HUES6 (cell line): ENCODE results near the gene KCNJ14.

Experiments used
- H3K27ac ChIP-seq: 2 replicates; pipeline ENCODE4 v1.7.0; 2013; ENCODE audit warnings: low read depth, mild to moderate bottlenecking, low read length, inconsistent platforms
- H3K27me3 ChIP-seq: 2 replicates; pipeline ENCODE4 v1.6.1; 2013; ENCODE audit warnings: low read length; ENCODE audit not compliant: control insufficient read depth, insufficient read depth
- H3K36me3 ChIP-seq: 2 replicates; pipeline ENCODE4 v1.6.1; 2013; ENCODE audit warnings: low read length; ENCODE audit not compliant: control insufficient read depth, insufficient read depth
- H3K4me1 ChIP-seq: 2 replicates; pipeline ENCODE4 v1.6.1; 2013; ENCODE audit warnings: low read length; ENCODE audit not compliant: control insufficient read depth, insufficient read depth
- H3K4me3 ChIP-seq: 2 replicates; pipeline ENCODE4 v1.5.1; 2013; ENCODE audit warnings: low read depth, low read length
- H3K9ac ChIP-seq: one replicate; pipeline ENCODE4 v1.6.1; 2013; ENCODE audit warnings: mild to moderate bottlenecking, low read length
- H3K9me3 ChIP-seq: 2 replicates; pipeline ENCODE4 v1.6.1; 2013; ENCODE audit warnings: low read depth, low read length; ENCODE audit not compliant: control insufficient read depth, insufficient read depth

The KCNJ14 gene

DNA sequence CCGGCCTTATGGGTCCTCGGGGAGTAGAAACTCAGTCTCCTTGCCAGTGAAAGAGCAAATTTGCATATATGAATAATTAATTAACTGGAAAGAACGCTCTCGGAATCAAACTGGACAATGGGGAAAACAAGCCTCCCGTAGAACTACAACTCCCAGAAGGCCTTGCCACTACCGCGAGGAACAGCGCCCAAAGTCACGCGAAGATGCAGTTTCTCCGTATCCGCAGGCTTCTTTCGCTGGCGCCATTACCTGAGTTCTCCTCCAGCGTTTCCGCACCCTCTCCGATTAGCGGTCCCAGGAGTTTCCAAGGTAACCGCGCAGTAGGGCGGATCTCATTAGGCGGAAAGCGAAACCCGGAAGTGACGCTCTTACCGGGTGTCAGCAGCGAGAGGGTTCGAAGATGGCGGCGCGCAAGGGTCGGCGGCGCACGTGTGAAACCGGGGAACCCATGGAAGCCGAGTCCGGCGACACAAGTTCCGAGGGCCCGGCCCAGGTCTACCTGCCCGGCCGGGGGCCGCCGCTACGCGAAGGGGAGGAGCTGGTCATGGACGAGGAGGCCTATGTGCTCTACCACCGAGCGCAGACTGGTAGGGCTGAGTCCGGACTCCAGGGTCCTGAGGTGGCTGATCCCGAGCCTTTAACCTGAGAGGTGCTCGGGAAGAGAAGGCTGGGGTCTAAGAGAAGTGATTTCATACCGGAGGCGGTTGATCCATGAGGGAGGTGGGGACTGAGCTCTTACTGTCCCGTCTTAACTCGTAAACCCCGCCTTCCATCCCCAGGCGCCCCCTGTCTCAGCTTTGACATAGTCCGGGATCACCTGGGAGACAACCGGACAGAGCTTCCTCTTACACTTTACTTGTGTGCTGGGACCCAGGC lies 9.5 kb upstream of the KCNJ14 start, which contains the start of gene GRWD1:
Gene GRWD1 (plus strand): TSS at position 378 of the 876 bp plus-strand sequence. CDS start 23 bp downstream, at position 401.
- H3K4me1 ChIP-seq, result peaks cover 7% of the 10 kb centered on the region
- peak within 1 kb of the TSS; percentile 94 for H3K9ac ChIP-seq
- no peaks in the 10 kb centered on the region for H3K9me3 ChIP-seq
- H3K27me3 ChIP-seq, result peaks cover 19% of the 10 kb centered on the region; the same call in 1 of the 2 replicates
- H3K4me3 ChIP-seq, result peak within 1 kb of the TSS; percentile 85
- H3K36me3 ChIP-seq, result peaks cover 51% of the 10 kb centered on the region
- peak within 1 kb of the TSS; percentile 83 for H3K27ac ChIP-seq

DNA sequence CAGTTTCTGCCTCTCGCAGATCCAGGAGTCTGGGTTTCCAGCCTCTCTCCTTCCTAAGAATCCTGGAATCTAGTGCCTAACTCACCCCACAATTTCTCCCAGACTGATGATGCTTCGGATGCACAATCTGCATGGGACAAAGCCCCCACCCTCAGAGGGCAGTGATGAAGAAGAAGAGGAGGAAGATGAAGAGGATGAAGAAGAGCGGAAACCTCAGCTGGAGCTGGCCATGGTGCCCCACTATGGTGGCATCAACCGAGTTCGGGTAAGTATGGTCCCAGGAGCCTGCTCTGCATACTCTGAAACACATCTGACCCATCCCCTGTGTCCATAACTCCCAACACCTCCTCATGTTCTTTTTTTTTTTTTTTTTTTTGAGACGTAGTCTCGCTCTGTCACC lies 8.8 kb upstream of the KCNJ14 start:
- Histone ChIP-seq H3K9ac (peak overlapping the region; percentile 94), H3K36me3 (peaks cover 55% of the 10 kb centered on the region), H3K27me3 (peaks cover 19% of the 10 kb centered on the region; the same call in 1 of the 2 replicates), H3K4me3 (peak overlapping the region; percentile 85), H3K9me3 (no peaks in the 10 kb centered on the region), H3K27ac (peak overlapping the region; percentile 83; the same call in 1 of the 2 replicates), H3K4me1 (peaks cover 7% of the 10 kb centered on the region)

DNA sequence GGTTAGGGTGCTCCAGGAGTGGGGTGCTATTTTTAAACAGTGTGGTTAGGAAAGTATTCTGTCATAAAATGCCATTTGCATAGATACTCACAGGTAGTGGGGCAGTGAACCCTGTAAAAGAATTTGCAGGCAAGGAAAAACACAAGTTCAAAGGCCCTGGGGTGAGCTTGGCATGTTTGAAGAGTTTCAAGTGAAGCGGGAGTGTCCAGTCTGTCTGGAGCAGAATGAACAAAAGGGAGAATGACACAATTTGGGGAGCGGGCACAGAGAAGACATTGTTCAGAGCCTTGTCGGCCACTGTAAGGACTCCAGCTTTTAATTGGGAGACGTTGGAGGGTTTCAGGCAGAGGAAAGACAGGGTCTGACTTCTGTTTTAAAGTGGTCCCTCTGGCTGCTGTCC lies 6.8 kb upstream of the KCNJ14 start:
- Histone ChIP-seq H3K9ac (no peak overlapping the region), H3K4me1 (peaks cover 7% of the 10 kb centered on the region), H3K9me3 (no peaks in the 10 kb centered on the region), H3K27me3 (peaks cover 8% of the 10 kb centered on the region; the same call in 1 of the 2 replicates), H3K27ac (no peak overlapping the region), H3K4me3 (no peak overlapping the region), H3K36me3 (peaks cover 66% of the 10 kb centered on the region)

DNA sequence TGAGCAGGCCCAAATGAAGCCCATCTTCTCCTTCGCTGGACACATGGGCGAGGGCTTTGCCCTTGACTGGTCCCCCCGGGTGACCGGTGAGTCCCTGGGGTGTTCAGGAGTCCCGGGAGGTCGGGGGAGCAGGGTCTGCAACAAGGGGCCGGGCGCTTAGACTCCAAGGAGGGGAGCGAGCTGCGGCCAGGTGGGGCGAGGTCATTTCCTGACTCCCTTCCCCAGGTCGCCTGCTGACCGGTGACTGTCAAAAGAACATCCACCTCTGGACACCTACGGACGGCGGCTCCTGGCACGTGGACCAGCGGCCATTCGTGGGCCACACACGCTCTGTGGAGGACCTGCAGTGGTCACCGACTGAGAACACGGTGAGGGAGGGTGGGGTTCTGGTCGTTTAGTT lies 4.9 kb upstream of the KCNJ14 start:
- Histone ChIP-seq H3K9me3 (no peaks in the 10 kb centered on the region), H3K27ac (no peak overlapping the region), H3K4me3 (no peak overlapping the region), H3K4me1 (no peaks in the 10 kb centered on the region; the same call in 1 of the 2 replicates), H3K36me3 (peaks cover 82% of the 10 kb centered on the region), H3K9ac (no peak overlapping the region), H3K27me3 (no peaks in the 10 kb centered on the region)

DNA sequence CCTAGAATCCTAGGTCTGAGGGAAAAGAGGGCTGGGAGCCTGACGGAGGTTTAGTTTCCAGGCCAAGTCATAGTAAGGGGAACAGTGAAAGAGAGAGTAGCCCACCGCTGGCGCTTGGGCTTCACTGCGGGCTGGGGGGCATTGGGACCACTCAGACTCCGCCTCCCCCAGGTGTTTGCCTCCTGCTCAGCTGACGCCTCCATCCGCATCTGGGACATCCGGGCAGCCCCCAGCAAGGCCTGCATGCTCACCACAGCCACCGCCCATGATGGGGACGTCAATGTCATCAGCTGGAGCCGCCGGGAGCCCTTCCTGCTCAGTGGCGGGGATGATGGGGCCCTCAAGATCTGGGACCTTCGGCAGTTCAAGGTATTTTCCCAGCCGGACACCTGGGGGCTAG lies 4.5 kb upstream of the KCNJ14 start:
- Histone ChIP-seq H3K4me3 (no peak overlapping the region), H3K4me1 (no peaks in the 10 kb centered on the region; the same call in 1 of the 2 replicates), H3K36me3 (peaks cover 86% of the 10 kb centered on the region), H3K27me3 (no peaks in the 10 kb centered on the region), H3K9me3 (no peaks in the 10 kb centered on the region), H3K27ac (no peak overlapping the region), H3K9ac (no peak overlapping the region)

DNA sequence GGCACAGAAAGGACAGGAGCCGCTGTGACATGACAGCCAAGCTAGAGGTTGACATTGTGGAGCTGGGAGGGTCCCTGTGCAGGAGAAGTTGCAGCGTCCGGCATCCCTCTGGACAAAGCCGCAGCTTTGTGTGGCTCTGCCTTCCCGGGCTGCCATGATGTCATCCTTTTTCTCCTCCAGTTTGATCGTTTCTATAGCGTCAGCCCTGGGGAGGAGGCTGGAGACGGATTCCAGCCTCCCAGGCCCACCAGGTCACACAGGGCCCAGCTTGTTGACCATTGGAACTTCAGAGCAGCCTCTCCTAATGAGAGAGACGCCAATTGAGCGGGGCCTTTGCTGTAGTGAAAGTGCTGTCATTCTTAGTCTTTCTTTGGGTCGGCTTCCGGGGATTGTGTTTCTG lies 3.8 kb upstream of the KCNJ14 start:
- Histone ChIP-seq H3K9me3 (no peaks in the 10 kb centered on the region), H3K36me3 (peaks cover 91% of the 10 kb centered on the region), H3K4me1 (no peaks in the 10 kb centered on the region; the same call in 1 of the 2 replicates)

DNA sequence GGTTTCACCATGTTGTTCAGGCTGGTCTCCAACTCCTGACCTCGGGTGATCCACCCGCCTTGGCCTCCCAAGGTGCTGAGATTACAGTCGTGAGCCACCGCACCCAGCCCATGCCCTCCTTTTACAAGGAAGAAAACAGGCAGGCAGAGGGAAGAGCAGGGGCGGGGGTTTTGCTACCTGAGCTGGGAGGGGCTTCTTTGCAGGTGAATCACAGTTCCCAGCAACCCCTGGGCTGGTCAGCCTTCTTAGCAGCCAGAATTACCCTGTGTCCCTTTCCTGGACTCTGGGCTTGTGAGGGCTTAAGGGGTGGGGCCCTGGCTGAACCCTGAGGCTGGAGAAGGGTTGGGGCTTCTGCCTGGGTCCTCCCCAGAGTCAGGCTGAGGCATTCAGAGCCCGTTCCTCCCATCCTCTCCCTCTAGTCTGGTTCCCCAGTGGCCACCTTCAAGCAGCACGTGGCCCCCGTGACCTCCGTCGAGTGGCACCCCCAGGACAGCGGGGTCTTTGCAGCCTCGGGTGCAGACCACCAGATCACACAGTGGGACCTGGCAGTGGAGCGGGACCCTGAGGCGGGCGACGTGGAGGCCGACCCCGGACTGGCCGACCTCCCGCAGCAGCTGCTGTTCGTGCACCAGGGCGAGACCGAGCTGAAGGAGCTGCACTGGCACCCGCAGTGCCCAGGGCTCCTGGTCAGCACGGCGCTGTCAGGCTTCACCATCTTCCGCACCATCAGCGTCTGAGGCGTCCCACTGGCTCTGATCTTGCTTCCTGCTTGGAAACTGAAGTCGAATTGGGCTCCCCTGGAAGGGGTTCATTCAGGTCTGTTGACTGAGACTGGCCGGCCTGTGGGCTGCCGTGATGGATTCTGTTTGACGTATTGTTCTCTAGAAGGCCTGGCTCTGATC lies 2.8 kb upstream of the KCNJ14 start:
- H3K36me3 ChIP-seq, result peaks cover 92% of the 10 kb centered on the region
- no peak overlapping the region for H3K27ac ChIP-seq

More for the DNA sequence above, 3.8 kb upstream of the KCNJ14 start:
- H3K4me3 ChIP-seq, result no peak overlapping the region
- no peaks in the 10 kb centered on the region for H3K27me3 ChIP-seq
- H3K9ac ChIP-seq, result no peak overlapping the region
- no peak overlapping the region for H3K27ac ChIP-seq

DNA sequence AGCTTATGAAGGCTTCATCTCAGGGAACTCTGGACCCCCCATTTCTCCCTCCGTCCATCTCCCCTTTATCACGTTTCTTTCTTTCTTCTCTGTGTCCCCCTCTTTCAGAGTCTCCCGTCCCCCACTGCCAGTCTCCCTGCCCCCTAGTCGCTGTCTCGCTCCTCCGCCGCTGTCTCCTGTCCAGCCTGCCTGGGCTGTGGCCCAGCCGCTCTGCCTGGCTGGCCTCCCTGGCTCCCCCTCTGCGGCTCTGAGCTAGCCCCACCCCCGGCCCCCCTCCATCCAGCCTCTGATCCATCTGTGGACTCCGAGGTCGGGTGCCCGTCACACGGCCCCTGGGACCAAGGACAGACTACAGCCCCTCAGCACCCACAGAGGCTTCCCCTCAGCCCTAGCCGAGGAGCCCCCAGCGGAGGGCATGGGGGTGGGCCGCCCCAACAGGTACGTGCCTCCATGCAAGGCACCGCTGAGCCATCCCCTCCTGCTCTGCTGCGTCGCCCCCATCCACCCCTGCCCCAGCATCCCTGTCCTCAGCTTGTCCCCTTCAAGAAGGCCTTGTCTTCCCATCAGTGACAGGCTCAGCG lies 1.1 kb upstream of the KCNJ14 start:
- Histone ChIP-seq H3K4me3 (no peak overlapping the region), H3K36me3 (peaks cover 80% of the 10 kb centered on the region), H3K4me1 (0 out of 2 replicates have a peak, but pooled peaks cover 4% of the 10 kb centered on the region), H3K9ac (no peak overlapping the region), H3K27me3 (no peaks in the 10 kb centered on the region), H3K27ac (no peak overlapping the region), H3K9me3 (no peaks in the 10 kb centered on the region)

More for the DNA sequence above, 2.8 kb upstream of the KCNJ14 start:
- Histone ChIP-seq H3K4me1 (no peaks in the 10 kb centered on the region), H3K27me3 (no peaks in the 10 kb centered on the region), H3K4me3 (no peak overlapping the region), H3K9me3 (no peaks in the 10 kb centered on the region), H3K9ac (no peak overlapping the region)

DNA sequence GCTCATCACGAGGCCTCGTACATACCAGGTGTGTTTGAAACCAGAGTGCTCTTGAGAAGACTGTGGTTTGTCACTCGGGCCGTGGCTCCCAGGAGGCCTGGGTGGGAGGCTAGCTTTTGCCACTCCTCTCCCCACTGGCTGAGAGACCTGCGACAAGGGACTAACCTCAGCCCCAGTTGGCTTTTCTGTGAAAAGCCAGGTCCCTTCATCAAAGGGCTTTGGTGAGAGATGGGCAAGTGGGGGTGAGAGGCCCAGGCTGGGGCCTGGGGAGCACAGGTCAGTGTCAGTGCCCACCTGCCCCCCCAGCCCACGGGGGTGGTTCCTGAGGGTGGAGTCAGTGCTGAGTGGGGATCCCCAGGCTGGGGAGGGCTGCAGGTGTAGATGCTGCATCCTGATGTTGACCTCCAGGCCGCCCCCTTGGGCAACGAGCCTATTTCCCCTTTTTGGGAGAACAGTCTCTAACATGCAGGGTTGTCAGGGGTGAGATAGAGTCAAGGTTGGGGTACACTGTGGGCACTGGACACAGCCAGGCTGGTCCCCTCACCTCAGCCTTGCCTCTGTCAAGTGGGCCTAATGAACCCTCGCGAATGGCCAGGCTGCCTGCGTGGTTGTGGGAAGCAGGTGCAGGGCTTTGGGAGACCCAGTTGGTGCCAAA lies 661 bp downstream of the KCNJ14 start:
- no peak overlapping the region for H3K4me3 ChIP-seq
- no peaks in the 10 kb centered on the region for H3K27me3 ChIP-seq
- H3K4me1 ChIP-seq, result 0 out of 2 replicates have a peak, but pooled peaks cover 4% of the 10 kb centered on the region
- no peaks in the 10 kb centered on the region for H3K9me3 ChIP-seq
- H3K9ac ChIP-seq, result no peak overlapping the region
- H3K36me3 ChIP-seq, result peaks cover 62% of the 10 kb centered on the region
- H3K27ac ChIP-seq, result no peak overlapping the region

DNA sequence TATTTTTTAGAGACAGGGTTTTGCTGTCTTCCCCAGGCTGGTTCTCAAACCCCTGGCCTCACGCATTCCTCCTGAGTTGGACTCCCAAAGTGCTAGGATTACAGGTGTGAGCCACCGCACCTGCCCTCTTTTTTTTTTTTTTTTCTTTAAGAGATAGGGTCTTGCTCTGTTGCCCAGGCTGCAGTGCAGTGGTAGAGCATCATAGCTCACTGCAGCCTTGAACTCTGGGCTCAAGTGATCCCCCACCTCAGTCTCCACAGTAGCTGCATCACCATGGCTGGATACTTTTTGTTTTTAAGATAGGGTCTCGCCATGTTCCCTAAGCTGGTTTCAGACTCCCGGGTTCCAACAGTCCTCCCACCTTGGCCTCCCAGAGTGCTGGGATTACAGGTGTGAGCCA lies 1.5 kb downstream of the KCNJ14 start:
- H3K4me3 ChIP-seq, result no peak overlapping the region
- 0 out of 2 replicates have a peak, but pooled peaks cover 4% of the 10 kb centered on the region for H3K4me1 ChIP-seq
- H3K36me3 ChIP-seq, result peaks cover 54% of the 10 kb centered on the region
- H3K9me3 ChIP-seq, result no peaks in the 10 kb centered on the region
- H3K9ac ChIP-seq, result no peak overlapping the region
- no peaks in the 10 kb centered on the region for H3K27me3 ChIP-seq
- no peak overlapping the region for H3K27ac ChIP-seq
